SK-N-SH (cell line): ENCODE measurements around the gene LAMA1.

ENCODE experiments used
- ELF1 ChIP-seq: IDR thresholded peaks from 2 replicates; pipeline ENCODE4 v1.4.0; 2012
- EP300 ChIP-seq, 2 experiments: IDR thresholded peaks; 2 replicates each; pipeline versions ENCODE4 v1.4.0 to v1.6.1; 2012; ENCODE audit warnings: borderline replicate concordance in 1 of 2, low read depth in 1 of 2, low read length in 1 of 2
- EZH2phosphoT487 ChIP-seq: fragments of 200-600 bp; sonication (generic); IDR thresholded peaks from 2 replicates; pipeline ENCODE4 v1.6.1; 2017; ENCODE audit warnings: low read depth, mixed run types, mild to moderate bottlenecking, antibody characterized with exemption, moderate library complexity, borderline replicate concordance
- PBX3 ChIP-seq: IDR thresholded peaks from 2 replicates; pipeline ENCODE4; 2012
- POLR2AphosphoS5 ChIP-seq: IDR thresholded peaks from 2 replicates; pipeline ENCODE4 v1.6.1; 2012; ENCODE audit warnings: low read depth, low read length
- RCOR1 ChIP-seq: fragments of 150-350 bp; IDR thresholded peaks from 2 replicates; pipeline ENCODE4 v1.6.1; 2017; ENCODE audit warnings: antibody characterized with exemption, low read length
- RFX5 ChIP-seq: IDR thresholded peaks from 2 replicates; pipeline ENCODE4 v1.6.1; 2012; ENCODE audit warnings: mild to moderate bottlenecking, improper control_type of control experiment, low read length
- RXRA ChIP-seq: IDR thresholded peaks from 2 replicates; pipeline ENCODE4 v1.4.0; 2012; ENCODE audit warnings: low read depth, mild to moderate bottlenecking, borderline replicate concordance
- TCF12 ChIP-seq: IDR thresholded peaks from 2 replicates; pipeline ENCODE4 v1.4.0; 2012
- YY1 ChIP-seq: IDR thresholded peaks from 2 replicates; pipeline ENCODE4 v1.4.0; 2012; ENCODE audit warnings: low read depth, mild to moderate bottlenecking
- TF ChIP-seq, protein P1 (sequence below): IDR thresholded peaks from 2 replicates; pipeline ENCODE4 v1.4.0; 2012; ENCODE audit warnings: low read depth, borderline replicate concordance
- TF ChIP-seq, protein P2 (sequence below): fragments of 200-600 bp; sonication (generic); IDR thresholded peaks from 2 replicates; pipeline ENCODE4 v1.6.1; 2017; ENCODE audit warnings: antibody characterized with exemption, mild to moderate bottlenecking, moderate library complexity

GRCh38 chr18:7104649-7105048 is 12.9 kb downstream of the LAMA1 start:
- TF ChIP-seq YY1 (no peak), RXRA (no peak), POLR2AphosphoS5 (no peak), RFX5 (no peak), PBX3 (no peak), ELF1 (no peak), TCF12 (no peak), EP300 (IDR thresholded peaks at IDR 0.05; ENCODE audit: borderline replicate concordance in 1 of 2, low read depth in 1 of 2, low read length in 1 of 2) (no peak), RCOR1 (no peak), EZH2phosphoT487 (no peak)
- TF ChIP-seq, protein P1, sequence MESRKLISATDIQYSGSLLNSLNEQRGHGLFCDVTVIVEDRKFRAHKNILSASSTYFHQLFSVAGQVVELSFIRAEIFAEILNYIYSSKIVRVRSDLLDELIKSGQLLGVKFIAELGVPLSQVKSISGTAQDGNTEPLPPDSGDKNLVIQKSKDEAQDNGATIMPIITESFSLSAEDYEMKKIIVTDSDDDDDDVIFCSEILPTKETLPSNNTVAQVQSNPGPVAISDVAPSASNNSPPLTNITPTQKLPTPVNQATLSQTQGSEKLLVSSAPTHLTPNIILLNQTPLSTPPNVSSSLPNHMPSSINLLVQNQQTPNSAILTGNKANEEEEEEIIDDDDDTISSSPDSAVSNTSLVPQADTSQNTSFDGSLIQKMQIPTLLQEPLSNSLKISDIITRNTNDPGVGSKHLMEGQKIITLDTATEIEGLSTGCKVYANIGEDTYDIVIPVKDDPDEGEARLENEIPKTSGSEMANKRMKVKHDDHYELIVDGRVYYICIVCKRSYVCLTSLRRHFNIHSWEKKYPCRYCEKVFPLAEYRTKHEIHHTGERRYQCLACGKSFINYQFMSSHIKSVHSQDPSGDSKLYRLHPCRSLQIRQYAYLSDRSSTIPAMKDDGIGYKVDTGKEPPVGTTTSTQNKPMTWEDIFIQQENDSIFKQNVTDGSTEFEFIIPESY, result no peak
- TF ChIP-seq, protein P2, sequence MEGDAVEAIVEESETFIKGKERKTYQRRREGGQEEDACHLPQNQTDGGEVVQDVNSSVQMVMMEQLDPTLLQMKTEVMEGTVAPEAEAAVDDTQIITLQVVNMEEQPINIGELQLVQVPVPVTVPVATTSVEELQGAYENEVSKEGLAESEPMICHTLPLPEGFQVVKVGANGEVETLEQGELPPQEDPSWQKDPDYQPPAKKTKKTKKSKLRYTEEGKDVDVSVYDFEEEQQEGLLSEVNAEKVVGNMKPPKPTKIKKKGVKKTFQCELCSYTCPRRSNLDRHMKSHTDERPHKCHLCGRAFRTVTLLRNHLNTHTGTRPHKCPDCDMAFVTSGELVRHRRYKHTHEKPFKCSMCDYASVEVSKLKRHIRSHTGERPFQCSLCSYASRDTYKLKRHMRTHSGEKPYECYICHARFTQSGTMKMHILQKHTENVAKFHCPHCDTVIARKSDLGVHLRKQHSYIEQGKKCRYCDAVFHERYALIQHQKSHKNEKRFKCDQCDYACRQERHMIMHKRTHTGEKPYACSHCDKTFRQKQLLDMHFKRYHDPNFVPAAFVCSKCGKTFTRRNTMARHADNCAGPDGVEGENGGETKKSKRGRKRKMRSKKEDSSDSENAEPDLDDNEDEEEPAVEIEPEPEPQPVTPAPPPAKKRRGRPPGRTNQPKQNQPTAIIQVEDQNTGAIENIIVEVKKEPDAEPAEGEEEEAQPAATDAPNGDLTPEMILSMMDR, result no peak
